Mesendoderm (in vitro differentiated cells): ENCODE results near the gene ACTN1.
A peak's percentile ranks its signal among the peaks of the same experiment; 100 is the strongest.

Source experiments
- DNase-seq: peaks from one replicate; pipeline ENCODE4 v3.0.0; 2013
- H2AK5ac ChIP-seq: 2 replicates; pipeline ENCODE4 v1.6.1; 2013; ENCODE audit warnings: low read length, inconsistent platforms
- H2BK120ac ChIP-seq: 2 replicates; pipeline ENCODE4 v1.6.1; 2013; ENCODE audit warnings: low read depth, mild to moderate bottlenecking, low read length, moderate library complexity, mixed read lengths
- H2BK15ac ChIP-seq: replicated peaks from 2 replicates; pipeline ENCODE4 v1.6.1; 2013; ENCODE audit warnings: low read depth, mild to moderate bottlenecking, moderate library complexity
- H2BK5ac ChIP-seq: 2 replicates; pipeline ENCODE4 v1.6.1; 2013; ENCODE audit warnings: low read length, inconsistent platforms
- H3K18ac ChIP-seq: 2 replicates; pipeline ENCODE4 v1.6.1; 2013; ENCODE audit warnings: mild to moderate bottlenecking, low read length, mixed read lengths
- H3K23ac ChIP-seq: one replicate; pipeline ENCODE4 v1.6.1; 2013; ENCODE audit warnings: low read length
- H3K27ac ChIP-seq: 2 replicates; pipeline ENCODE4 v1.5.1; 2013; ENCODE audit warnings: low read depth, mild to moderate bottlenecking, inconsistent platforms, low read length, moderate library complexity
- H3K27me3 ChIP-seq: 2 replicates; pipeline ENCODE4 v1.6.1; 2013; ENCODE audit warnings: low read length, control low read depth, mild to moderate bottlenecking, inconsistent platforms; ENCODE audit not compliant: insufficient read depth, poor library complexity
- H3K36me3 ChIP-seq: 2 replicates; pipeline ENCODE4 v1.6.1; 2013; ENCODE audit warnings: low read length, inconsistent platforms; ENCODE audit not compliant: control insufficient read depth, insufficient read depth
- H3K4ac ChIP-seq: one replicate; pipeline ENCODE4 v1.6.1; 2013; ENCODE audit warnings: low read depth, mild to moderate bottlenecking, low read length, moderate library complexity
- H3K4me1 ChIP-seq: 2 replicates; pipeline ENCODE4 v1.6.1; 2013; ENCODE audit warnings: low read depth, low read length, inconsistent platforms; ENCODE audit not compliant: control insufficient read depth
- H3K4me2 ChIP-seq: 2 replicates; pipeline ENCODE4 v1.6.1; 2013; ENCODE audit warnings: low read length
- H3K4me3 ChIP-seq: 2 replicates; pipeline ENCODE4 v1.5.1; 2013; ENCODE audit warnings: mild to moderate bottlenecking, low read length
- H3K56ac ChIP-seq: one replicate; pipeline ENCODE4 v1.6.1; 2013; ENCODE audit warnings: low read length
- H3K79me1 ChIP-seq: 2 replicates; pipeline ENCODE4 v1.6.1; 2013; ENCODE audit warnings: low read length, inconsistent platforms
- H3K79me2 ChIP-seq: 2 replicates; pipeline ENCODE4 v1.6.1; 2013; ENCODE audit warnings: mild to moderate bottlenecking, low read length; ENCODE audit not compliant: control insufficient read depth, insufficient read depth
- H3K9ac ChIP-seq: 2 replicates; pipeline ENCODE4 v1.6.1; 2013; ENCODE audit warnings: low read length, inconsistent platforms
- H4K5ac ChIP-seq: one replicate; pipeline ENCODE4 v1.6.1; 2013; ENCODE audit warnings: low read length
- H4K8ac ChIP-seq: one replicate; pipeline ENCODE4 v1.6.1; 2013; ENCODE audit warnings: low read depth, mild to moderate bottlenecking, control low read depth, low read length, moderate library complexity
- WGBS: extraction: QIAGEN DNeasy Blood & Tissue Kit; methylation state at CpG from one replicate; pipeline ENCODE4 v1.1.7; 2013; ENCODE audit warnings: low lambda C conversion rate, missing lambda C conversion rate; ENCODE audit not compliant: insufficient coverage; ENCODE audit errors: extremely low coverage; 5-methylcytosine and 5-hydroxymethylcytosine counted together

The ACTN1 gene

GRCh38 chr14:68951800-68952530, 27.1 kb downstream of the ACTN1 start:
- no peak overlapping the region for H4K5ac ChIP-seq
- H2BK5ac ChIP-seq: no peak overlapping the region
- H3K4ac ChIP-seq: no peak overlapping the region
- no peaks in the 10 kb centered on the region for H3K27me3 ChIP-seq
- H3K79me1 ChIP-seq: peaks cover 27% of the 10 kb centered on the region
- WGBS: no CpG with 5 or more reads among the region's 14 CpGs
- H3K23ac ChIP-seq: no peak overlapping the region
- no peak overlapping the region for H3K18ac ChIP-seq
- no peaks in the 10 kb centered on the region for H3K36me3 ChIP-seq
- no peak overlapping the region for H3K4me3 ChIP-seq
- H3K79me2 ChIP-seq: peaks cover 86% of the 10 kb centered on the region
- peaks cover 14% of the 10 kb centered on the region for H3K4me1 ChIP-seq
- H3K4me2 ChIP-seq: no peak overlapping the region
- H3K56ac ChIP-seq: no peak overlapping the region
- no peak for DNase-seq
- no peak overlapping the region for H3K9ac ChIP-seq
- H2BK120ac ChIP-seq: no peak overlapping the region
- no peak overlapping the region for H2AK5ac ChIP-seq
- no peak overlapping the region for H2BK15ac ChIP-seq
- H3K27ac ChIP-seq: no peak overlapping the region
- H4K8ac ChIP-seq: no peak overlapping the region

GRCh38 chr14:68951035-68951797, 27.9 kb downstream of the ACTN1 start:
- Histone ChIP-seq H3K9ac (no peak overlapping the region), H3K79me1 (peaks cover 29% of the 10 kb centered on the region), H3K27ac (no peak overlapping the region), H3K4me1 (peaks cover 14% of the 10 kb centered on the region), H2BK120ac (no peak overlapping the region), H3K56ac (no peak overlapping the region), H3K79me2 (peaks cover 86% of the 10 kb centered on the region), H4K8ac (no peak overlapping the region), H3K36me3 (no peaks in the 10 kb centered on the region), H3K4ac (no peak overlapping the region), H4K5ac (no peak overlapping the region), H2AK5ac (no peak overlapping the region), H3K23ac (peak overlapping the region; percentile 4), H3K4me3 (no peak overlapping the region), H3K18ac (no peak overlapping the region), H3K27me3 (no peaks in the 10 kb centered on the region), H3K4me2 (no peak overlapping the region), H2BK5ac (no peak overlapping the region), H2BK15ac (no peak overlapping the region)
- WGBS: no CpG with 5 or more reads among the region's 19 CpGs
- DNase-seq: peak; percentile 58

- no CpG with 5 or more reads among the region's 5 CpGs for WGBS
- H2BK5ac ChIP-seq: no peak overlapping the region
- no peak overlapping the region for H4K8ac ChIP-seq
- DNase-seq: no peak
- no peak overlapping the region for H3K18ac ChIP-seq
- H3K27me3 ChIP-seq: no peaks in the 10 kb centered on the region
- H3K9ac ChIP-seq: no peak overlapping the region
- no peak overlapping the region for H2BK120ac ChIP-seq
- H3K4me2 ChIP-seq: no peak overlapping the region
- no peak overlapping the region for H3K4ac ChIP-seq
- H2BK15ac ChIP-seq: no peak overlapping the region
- H3K23ac ChIP-seq: no peak overlapping the region
- H2AK5ac ChIP-seq: no peak overlapping the region
- no peaks in the 10 kb centered on the region for H3K36me3 ChIP-seq
- peaks cover 86% of the 10 kb centered on the region for H3K79me2 ChIP-seq
- peaks cover 36% of the 10 kb centered on the region for H3K79me1 ChIP-seq
- no peak overlapping the region for H3K56ac ChIP-seq
- peaks cover 12% of the 10 kb centered on the region for H3K4me1 ChIP-seq
- no peak overlapping the region for H3K27ac ChIP-seq
- no peak overlapping the region for H3K4me3 ChIP-seq
- no peak overlapping the region for H4K5ac ChIP-seq
These were observed 29.0 kb downstream of the ACTN1 start for GRCh38 chr14:68950111-68950510.

- Histone ChIP-seq H3K4me1 (peaks cover 12% of the 10 kb centered on the region), H3K27ac (peak overlapping the region; percentile 7), H3K79me1 (peaks cover 37% of the 10 kb centered on the region), H3K23ac (no peak overlapping the region), H3K4me2 (no peak overlapping the region), H3K36me3 (no peaks in the 10 kb centered on the region), H2BK5ac (no peak overlapping the region), H3K79me2 (peaks cover 85% of the 10 kb centered on the region), H3K9ac (peak overlapping the region; percentile 21), H2AK5ac (no peak overlapping the region), H3K4me3 (no peak overlapping the region), H3K27me3 (no peaks in the 10 kb centered on the region), H2BK15ac (no peak overlapping the region), H3K56ac (no peak overlapping the region), H4K5ac (no peak overlapping the region), H3K18ac (no peak overlapping the region), H3K4ac (no peak overlapping the region), H4K8ac (no peak overlapping the region), H2BK120ac (no peak overlapping the region)
- no peak for DNase-seq
- no CpG with 5 or more reads among the region's 2 CpGs for WGBS
These were observed 29.5 kb downstream of the ACTN1 start for GRCh38 chr14:68949601-68949965.

GRCh38 chr14:68948686-68949600, 30.2 kb downstream of the ACTN1 start:
- Histone ChIP-seq H4K8ac (no peak overlapping the region), H3K4ac (no peak overlapping the region), H3K4me1 (peaks cover 14% of the 10 kb centered on the region), H3K9ac (peak overlapping the region; percentile 21), H2BK15ac (no peak overlapping the region), H2AK5ac (no peak overlapping the region), H3K27me3 (no peaks in the 10 kb centered on the region), H3K23ac (peak overlapping the region; percentile 39), H3K27ac (peak overlapping the region; percentile 7), H2BK120ac (no peak overlapping the region), H3K4me3 (no peak overlapping the region), H2BK5ac (no peak overlapping the region), H4K5ac (no peak overlapping the region), H3K79me1 (peaks cover 35% of the 10 kb centered on the region), H3K18ac (no peak overlapping the region), H3K4me2 (no peak overlapping the region), H3K56ac (peak overlapping the region; percentile 69), H3K36me3 (no peaks in the 10 kb centered on the region), H3K79me2 (peaks cover 89% of the 10 kb centered on the region)
- DNase-seq: no peak
- no CpG with 5 or more reads among the region's 12 CpGs for WGBS
